H1 (cell line): ENCODE measurements around the gene ACER3. TPM values are rescaled to one million over a fixed set of nuclear protein-coding genes. Genes with fewer than 3 reads are reported as not detected.

ENCODE experiments used
- CTCF ChIA-PET: fragments of 300-600 bp; sonication (Branson Sonifier 250); formaldehyde crosslinking; loops from one replicate; lab custom pipeline; 2021; ENCODE audit not compliant: partially characterized antibody; lab: Charles Lee
- POLR2A ChIA-PET: fragments of 300-600 bp; sonication (Branson Sonifier 250); formaldehyde crosslinking; loops from one replicate; lab custom pipeline; 2021; ENCODE audit warnings: inconsistent platforms; ENCODE audit not compliant: partially characterized antibody; lab: Charles Lee
- DNase-seq, 2 experiments: peaks; one replicate each; pipeline versions ENCODE4 v3.0.0 to v3.0.0-alpha.2; 2010 to 2022; ENCODE audit warnings: low spot score in 2 of 2, low read depth in 1 of 2, mixed read lengths in 1 of 2
- FAIRE-seq: peaks from 2 replicates; lab custom pipeline; 2011; peaks lifted over from hg19 to GRCh38; lab: Jason Lieb, UNC
- H2AFZ ChIP-seq: 2 replicates; pipeline ENCODE4 v1.8.1; 2012; ENCODE audit warnings: low read length, inconsistent platforms
- H2AK5ac ChIP-seq: 2 replicates; pipeline ENCODE4 v1.6.1; 2013; ENCODE audit warnings: low read depth, low read length
- H2BK120ac ChIP-seq: replicated peaks from 2 replicates; pipeline ENCODE3; 2013; ENCODE audit warnings: low read depth, low read length, inconsistent platforms
- H2BK12ac ChIP-seq: 2 replicates; pipeline ENCODE4 v1.6.1; 2013; ENCODE audit warnings: low read depth, low read length
- H2BK15ac ChIP-seq: 2 replicates; pipeline ENCODE4 v1.6.1; 2013; ENCODE audit warnings: low read length
- H2BK20ac ChIP-seq: 2 replicates; pipeline ENCODE4 v1.6.1; 2013; ENCODE audit warnings: low read length
- H2BK5ac ChIP-seq: 2 replicates; pipeline ENCODE4 v1.6.1; 2013; ENCODE audit warnings: low read depth, low read length
- H3K14ac ChIP-seq: 2 replicates; pipeline ENCODE4 v1.6.1; 2013; ENCODE audit warnings: inconsistent platforms; ENCODE audit not compliant: insufficient read length
- H3K18ac ChIP-seq: 2 replicates; pipeline ENCODE4 v1.6.1; 2013; ENCODE audit warnings: low read length; ENCODE audit errors: extremely low read depth
- H3K23ac ChIP-seq: 2 replicates; pipeline ENCODE4 v1.6.1; 2013; ENCODE audit warnings: inconsistent platforms; ENCODE audit not compliant: insufficient read length
- H3K23me2 ChIP-seq: 2 replicates; pipeline ENCODE4 v1.6.1; 2013; ENCODE audit warnings: low read depth, low read length
- H3K27ac ChIP-seq: 2 replicates; pipeline ENCODE4 v1.6.1; 2011; ENCODE audit warnings: low read depth, low read length, inconsistent platforms
- H3K27me3 ChIP-seq, 4 experiments: replicated peaks in 1 of 4; 1 replicate in 1 of 4; 2 replicates in 3 of 4; pipeline versions ENCODE4 v1.6.1 to v1.8.1; 2011 to 2013; ENCODE audit warnings: low read length in 3 of 4, mild to moderate bottlenecking in 3 of 4, inconsistent platforms in 2 of 4, mixed read lengths in 2 of 4, moderate library complexity in 1 of 4; ENCODE audit not compliant: control insufficient read depth in 3 of 4, insufficient read depth in 3 of 4; ENCODE audit errors: extremely low read depth in 1 of 4
- H3K36me3 ChIP-seq, 4 experiments: 2 replicates each; pipeline versions ENCODE4 v1.6.1 to v1.8.1; 2011 to 2013; ENCODE audit warnings: mild to moderate bottlenecking in 4 of 4, low read length in 3 of 4, moderate library complexity in 2 of 4, control low read depth in 1 of 4, inconsistent platforms in 1 of 4; ENCODE audit not compliant: insufficient read depth in 4 of 4, control insufficient read depth in 2 of 4
- H3K4ac ChIP-seq: replicated peaks from 2 replicates; pipeline ENCODE3; 2013; ENCODE audit warnings: low read length, low read depth, mixed read lengths, inconsistent platforms; ENCODE audit not compliant: insufficient read length
- H3K4me1 ChIP-seq, 4 experiments: replicated peaks in 1 of 4; 1 replicate in 1 of 4; 2 replicates in 3 of 4; pipeline versions ENCODE4 v1.6.1 to v1.8.1; 2011 to 2013; ENCODE audit warnings: low read length in 3 of 4, inconsistent platforms in 2 of 4, mixed read lengths in 1 of 4; ENCODE audit not compliant: insufficient read depth in 4 of 4, control insufficient read depth in 3 of 4
- H3K4me2 ChIP-seq, 2 experiments: 2 replicates each; pipeline versions ENCODE4 v1.6.1 to v1.8.1; 2011 to 2013; ENCODE audit warnings: low read depth in 2 of 2, low read length in 2 of 2, control low read depth in 1 of 2, inconsistent platforms in 1 of 2, mild to moderate bottlenecking in 1 of 2; ENCODE audit not compliant: insufficient read depth in 1 of 2
- H3K4me3 ChIP-seq, 4 experiments: fragments of 200-600, 300-600 bp in 1 of 4; sonication (generic), shearing (Covaris generic), sonication (Bioruptor Twin) in 1 of 4; 2 replicates each; pipeline versions ENCODE4 v1.5.1 to v1.8.1; 2011 to 2016; ENCODE audit warnings: low read length in 4 of 4, low read depth in 3 of 4, control low read depth in 2 of 4, inconsistent platforms in 2 of 4, mild to moderate bottlenecking in 2 of 4, mixed read lengths in 1 of 4, moderate library complexity in 1 of 4; ENCODE audit not compliant: insufficient read depth in 2 of 4; ENCODE audit errors: extremely low read depth in 1 of 4
- H3K56ac ChIP-seq: replicated peaks from 2 replicates; pipeline ENCODE3; 2013; ENCODE audit warnings: low read depth, mild to moderate bottlenecking, mixed read lengths, low read length, inconsistent platforms; ENCODE audit not compliant: insufficient read length
- H3K79me1 ChIP-seq: 2 replicates; pipeline ENCODE4 v1.6.1; 2013; ENCODE audit warnings: low read depth, low read length, control low read depth
- H3K79me2 ChIP-seq, 2 experiments: 2 replicates each; pipeline versions ENCODE4 v1.6.1 to v1.8.1; 2012 to 2013; ENCODE audit warnings: low read length in 2 of 2, mild to moderate bottlenecking in 2 of 2, inconsistent platforms in 1 of 2; ENCODE audit not compliant: insufficient read depth in 2 of 2, control insufficient read depth in 1 of 2
- H3K9ac ChIP-seq, 4 experiments: replicated peaks in 1 of 4; 1 replicate in 1 of 4; 2 replicates in 3 of 4; pipeline versions ENCODE4 v1.6.1 to v1.8.1; 2011 to 2013; ENCODE audit warnings: low read depth in 3 of 4, low read length in 3 of 4, control low read depth in 2 of 4, mild to moderate bottlenecking in 2 of 4, moderate library complexity in 2 of 4, inconsistent platforms in 1 of 4; ENCODE audit errors: extremely low read depth in 1 of 4
- H3K9me3 ChIP-seq, 2 experiments: 2 replicates each; pipeline versions ENCODE4 v1.6.1 to v1.8.1; 2012 to 2013; ENCODE audit warnings: mild to moderate bottlenecking in 2 of 2, moderate library complexity in 2 of 2, control low read depth in 1 of 2, inconsistent platforms in 1 of 2, low read depth in 1 of 2, low read length in 1 of 2, mixed read lengths in 1 of 2; ENCODE audit not compliant: insufficient read depth in 2 of 2
- H4K20me1 ChIP-seq, 2 experiments: replicated peaks in 1 of 2; 2 replicates each; pipeline versions ENCODE3 to v1.8.1; 2011 to 2013; ENCODE audit warnings: inconsistent platforms in 2 of 2, low read length in 2 of 2, mild to moderate bottlenecking in 1 of 2; ENCODE audit not compliant: insufficient read depth in 2 of 2, control insufficient read depth in 1 of 2
- H4K5ac ChIP-seq: 2 replicates; pipeline ENCODE4 v1.6.1; 2013; ENCODE audit warnings: low read length, low read depth, mixed read lengths, inconsistent platforms; ENCODE audit not compliant: insufficient read length
- H4K8ac ChIP-seq: 2 replicates; pipeline ENCODE4 v1.8.0; 2013; ENCODE audit warnings: mild to moderate bottlenecking, moderate library complexity, low read length, inconsistent platforms; ENCODE audit not compliant: insufficient read depth; ENCODE audit errors: extremely low read depth
- H4K91ac ChIP-seq: replicated peaks from 2 replicates; pipeline ENCODE3; 2013; ENCODE audit warnings: low read length, mixed read lengths, inconsistent platforms; ENCODE audit not compliant: insufficient read length
- MAX ChIP-seq: IDR thresholded peaks from 2 replicates; pipeline ENCODE4 v1.6.1; 2012; ENCODE audit warnings: inconsistent platforms
- RNF2 ChIP-seq: fragments of 200-900, 300-1000 bp; sonication (generic); IDR thresholded peaks from 2 replicates; pipeline ENCODE4 v1.7.1; 2016; ENCODE audit warnings: borderline replicate concordance, low read depth, mild to moderate bottlenecking, antibody characterized with exemption, low read length; ENCODE audit not compliant: poor library complexity, severe bottlenecking; ENCODE audit errors: missing control alignments
- SP2 ChIP-seq: IDR thresholded peaks from 2 replicates; pipeline ENCODE4 v1.6.1; 2012; ENCODE audit warnings: mild to moderate bottlenecking, low read length, inconsistent platforms
- SRF ChIP-seq: IDR thresholded peaks from 2 replicates; pipeline ENCODE4 v1.6.1; 2011; ENCODE audit warnings: mild to moderate bottlenecking, low read depth, low read length, moderate library complexity
- TAF7 ChIP-seq: optimal IDR thresholded peaks from 2 replicates; pipeline ENCODE3; 2011; ENCODE audit warnings: low read depth, mild to moderate bottlenecking, inconsistent platforms, low read length, moderate library complexity, borderline replicate concordance
- TBP ChIP-seq: IDR thresholded peaks from 2 replicates; pipeline ENCODE4 v1.6.1; 2011; ENCODE audit warnings: low read depth, low read length, improper control_type of control experiment
- WGBS, 2 experiments: shearing (Covaris generic) in 1 of 2; methylation state at CpG; one replicate each; pipeline versions ENCODE4 v1.1.6 to v1.1.7; 2013 to 2015; ENCODE audit warnings: low lambda C conversion rate in 2 of 2, mixed read lengths in 2 of 2, inconsistent platforms in 1 of 2, low coverage in 1 of 2, missing lambda C conversion rate in 1 of 2; ENCODE audit not compliant: insufficient replicate concordance in 2 of 2, insufficient coverage in 1 of 2, insufficient read length in 1 of 2; ENCODE audit errors: extremely low coverage in 1 of 2, missing lambda C conversion rate in 1 of 2; 5-methylcytosine and 5-hydroxymethylcytosine counted together
- polyA plus RNA-seq, 7 experiments: library from polyadenylated mRNA; depleted of rRNA in 3 of 7; stranded (reverse) in 5 of 7; unstranded in 2 of 7; fragments of >200 nt in 5 of 7; fragments of 200-250 nt in 2 of 7; gene quantifications; 1 replicate in 5 of 7; 2 replicates in 1 of 7; 4 replicates in 1 of 7; pipeline versions ENCODE4 v1.2.1 to v1.2.3, GENCODE V29; 2011 to 2013; ENCODE audit warnings: missing spikeins in 2 of 7, mixed read lengths in 2 of 7
- total RNA-seq: library from RNA; stranded (reverse); fragmentation: NEBNext Ultra II Directional; extraction: Animal tissue kit (Norgen Biotek cat#: 25700); gene quantifications from 2 replicates; pipeline ENCODE4 v1.2.1, GENCODE V29; 2021

Gene ACER3
- total and polyA plus RNA-seq, 2 of the 8 experiments (the other 6 are each of a cell fraction or from before 2014, with no cell fraction given) = 5.7 to 16.2 TPM

GRCh38 chr11:76927160-76927559 is 66.4 kb downstream of the ACER3 start:
- H3K27ac ChIP-seq = no peak overlapping the region
- H3K56ac ChIP-seq = no peak overlapping the region
- H2BK20ac ChIP-seq = no peak overlapping the region
- H3K9me3 ChIP-seq = no peaks in the 10 kb centered on the region
- FAIRE-seq (no peak), DNase-seq (no peak)
- H3K4me3 ChIP-seq = no peak overlapping the region
- H3K9ac ChIP-seq = no peak overlapping the region
- H2AK5ac ChIP-seq = no peak overlapping the region
- no peak overlapping the region for H3K14ac ChIP-seq
- no peak overlapping the region for H2BK120ac ChIP-seq
- H3K23me2 ChIP-seq = no peaks in the 10 kb centered on the region
- no peaks in the 10 kb centered on the region for H4K20me1 ChIP-seq
- H4K91ac ChIP-seq = no peak overlapping the region
- H3K4ac ChIP-seq = no peak overlapping the region
- H2BK15ac ChIP-seq = no peak overlapping the region
- H4K8ac ChIP-seq = no peak overlapping the region
- H3K23ac ChIP-seq = no peak overlapping the region
- H2AFZ ChIP-seq = no peak overlapping the region
- ChIA-PET POLR2A (no interaction called here), CTCF (interaction anchor here (0.7 kb wide), 1 partner anchor 9 kb away, joined by 3 read pairs; no protein-coding TSS in a partner anchor)
- H3K79me2 ChIP-seq = no peaks in the 10 kb centered on the region
- no peak overlapping the region for H2BK12ac ChIP-seq
- no peaks in the 10 kb centered on the region for H3K27me3 ChIP-seq
- WGBS, 2 experiments = 86% methylated on average over 5 of the region's 5 CpGs; no CpG with 5 or more reads in 1 of the 2 experiments
- no peak overlapping the region for H3K4me2 ChIP-seq
- H3K36me3 ChIP-seq = peaks cover 0 to 6% (median 0%) of the 10 kb centered on the region in 4 experiments; a peak in 2 of 8 replicates
- H3K18ac ChIP-seq = no peak overlapping the region
- H4K5ac ChIP-seq = no peak overlapping the region
- TF ChIP-seq SRF (no peak), TAF7 (no peak), SP2 (no peak), RNF2 (no peak), TBP (no peak), MAX (no peak)
- no peak overlapping the region for H2BK5ac ChIP-seq
- no peaks in the 10 kb centered on the region for H3K4me1 ChIP-seq
- no peaks in the 10 kb centered on the region for H3K79me1 ChIP-seq
